Adrenal gland (tissue), 19 donors: ENCODE results near the gene RDX. TPM values are rescaled to one million over a fixed set of nuclear protein-coding genes. Genes with fewer than 3 reads are reported as not detected.
A peak's percentile ranks its signal among the peaks of the same experiment; 100 is the strongest.

Experiments used
- DNase-seq, 7 donors: peaks; one replicate each; pipeline ENCODE4 v3.0.0-alpha.2; 2019 to 2020
- H3K27ac ChIP-seq, 5 donors: fragments of 200-600 bp; sonication (generic) in 4 of 5; 1 replicate in 3 of 5; 2 replicates in 2 of 5; pipeline versions ENCODE4 v1.5.1 to v1.8.0; 2016 to 2020; ENCODE audit warnings: mild to moderate bottlenecking in 1 of 5
- H3K27me3 ChIP-seq: fragments of 200-600 bp; 2 replicates; pipeline ENCODE4 v1.8.0; 2021
- H3K36me3 ChIP-seq, 2 donors: fragments of 200-600 bp; replicated peaks in 1 of 2; 1 replicate in 1 of 2; 2 replicates in 1 of 2; pipeline versions ENCODE4 v1.5.1 to v1.8.0; 2018 to 2022
- H3K4me1 ChIP-seq, 2 donors: fragments of 200-600 bp; replicated peaks in 1 of 2; 1 replicate in 1 of 2; 2 replicates in 1 of 2; pipeline versions ENCODE4 v1.5.1 to v1.8.0; 2018 to 2021
- H3K4me3 ChIP-seq, 4 donors: fragments of 200-600 bp; sonication (generic) in 3 of 4; one replicate each; pipeline ENCODE4 v1.5.1; 2016 to 2018
- H3K9me3 ChIP-seq, 3 donors: fragments of 200-600 bp; sonication (generic) in 1 of 3; replicated peaks in 1 of 3; 1 replicate in 2 of 3; 2 replicates in 1 of 3; pipeline versions ENCODE4 v1.5.1 to v1.8.0; 2016 to 2021
- POLR2A ChIP-seq, 2 donors: fragments of 450-650 bp; IDR thresholded peaks; one replicate each; pipeline ENCODE4 v1.6.1; 2017; ENCODE audit warnings: antibody characterized with exemption in 2 of 2, mild to moderate bottlenecking in 2 of 2, moderate library complexity in 1 of 2
- WGBS, 4 donors: extraction: QIAGEN DNeasy Blood & Tissue Kit in 2 of 4; methylation state at CpG; one replicate each; pipeline versions ENCODE4 v1.1.5 to v1.1.7; 2013 to 2017; 5-methylcytosine and 5-hydroxymethylcytosine counted together
- intact Hi-C, 2 donors: fragments of 100-400 bp; cut with DNase I; formaldehyde crosslinking; loops; one replicate each; pipeline versions ENCODE4 v1.14.1 to v1.15.0; 2022 to 2023
- long read RNA-seq, 10 donors: library from polyadenylated mRNA in 3 of 10; unstranded in 2 of 10; stranded (forward) in 1 of 10; transcript quantifications; one replicate each; pipeline ENCODE4 v2.0.0 and lab custom pipeline, GENCODE V29; 2021 to 2026
- polyA plus RNA-seq, 3 donors: library from polyadenylated mRNA; stranded (reverse); fragments of 200-250 nt in 2 of 3; fragments of 350-450 nt in 1 of 3; fragmentation: Illumina TruSeq in 1 of 3; extraction: RNeasy Lipid Tissue Mini Kit (QIAGEN cat#74804) in 1 of 3; gene quantifications; one replicate each; pipeline ENCODE4 v1.2.3, GENCODE V29; 2013 to 2014
- total RNA-seq, 9 donors: library from RNA; depleted of rRNA in 4 of 9; stranded (reverse); fragments of >200 nt in 4 of 9; fragments of 120-200 nt in 1 of 9; fragmentation: NEBNext Ultra II Directional in 1 of 9; extraction: Animal tissue kit (Norgen Biotek cat#: 25700) in 1 of 9; gene quantifications; one replicate each; pipeline versions ENCODE4 v1.1.0 to v1.2.4, GENCODE V29; 2013 to 2023
- TF ChIP-seq, protein P1 (sequence below), 6 experiments: fragments of 450-650 bp in 4 of 6; fragments of 200-600 bp in 2 of 6; sonication (generic) in 1 of 6; IDR thresholded peaks; 1 replicate in 5 of 6; 2 replicates in 1 of 6; pipeline versions ENCODE4 v1.5.1 to v1.8.0; 2016 to 2021; ENCODE audit warnings: antibody characterized with exemption in 6 of 6, mild to moderate bottlenecking in 2 of 6, moderate library complexity in 1 of 6
- donor health status: healthy with polysubstance abuse.
- donor health status: Bipolar disorder and iron deficiency.
- donor health status: DM: yes; HTN: yes; CAD: no.
- donor health status: DM: no; HTN: no; CAD: no.
- donor health status: DM: no; HTN: no; CAD: no.
- donor health status: DM: yes; HTN: yes; CAD: no.

RDX gene
- total RNA-seq (1,000 to 10,000 TPM in 1 of 9 donors, 100 to 1,000 TPM in 8; 229 to 1,153 (median 667) TPM), polyA plus RNA-seq (100 to 1,000 TPM in 2 of 3 donors, 10 to 100 TPM in 1; 82.4 to 581 (median 196) TPM)
- long read RNA-seq, donor 1, full-length matches to known transcripts = 34 of 227 reads
- long read RNA-seq, donor 1, partial matches to known transcripts = 193 of 227 reads
- long read RNA-seq, donor 1, other reads (novel, unspliced or antisense) = 0 of 227 reads
- long read RNA-seq, donor 2, full-length matches to known transcripts = 40 of 311 reads
- long read RNA-seq, donor 2, partial matches to known transcripts = 271 of 311 reads
- long read RNA-seq, donor 2, other reads (novel, unspliced or antisense) = 0 of 311 reads
- long read RNA-seq, donor 3, full-length matches to known transcripts = 46 of 316 reads
- long read RNA-seq, donor 3, partial matches to known transcripts = 233 of 316 reads
- long read RNA-seq, donor 3, other reads (novel, unspliced or antisense) = 37 of 316 reads
- long read RNA-seq, donor 4, full-length matches to known transcripts = 25 of 610 reads
- long read RNA-seq, donor 4, partial matches to known transcripts = 503 of 610 reads
- long read RNA-seq, donor 4, other reads (novel, unspliced or antisense) = 82 of 610 reads
- long read RNA-seq, donor 5, full-length matches to known transcripts = 525 of 628 reads
- long read RNA-seq, donor 5, partial matches to known transcripts = 59 of 628 reads
- long read RNA-seq, donor 5, other reads (novel, unspliced or antisense) = 44 of 628 reads
- long read RNA-seq, donor 6, full-length matches to known transcripts = 7 of 216 reads
- long read RNA-seq, donor 6, partial matches to known transcripts = 175 of 216 reads
- long read RNA-seq, donor 6, other reads (novel, unspliced or antisense) = 34 of 216 reads
- long read RNA-seq, donor 7, full-length matches to known transcripts = 13 of 4,518 reads
- long read RNA-seq, donor 7, partial matches to known transcripts = 4,369 of 4,518 reads
- long read RNA-seq, donor 7, other reads (novel, unspliced or antisense) = 136 of 4,518 reads
- long read RNA-seq, donor 8, full-length matches to known transcripts = 80 of 545 reads
- long read RNA-seq, donor 8, partial matches to known transcripts = 465 of 545 reads
- long read RNA-seq, donor 8, other reads (novel, unspliced or antisense) = 0 of 545 reads
- long read RNA-seq, donor 9, full-length matches to known transcripts = 28 of 6,425 reads
- long read RNA-seq, donor 9, partial matches to known transcripts = 6,133 of 6,425 reads
- long read RNA-seq, donor 9, other reads (novel, unspliced or antisense) = 264 of 6,425 reads
- long read RNA-seq, donor 10, full-length matches to known transcripts = 22 of 303 reads
- long read RNA-seq, donor 10, partial matches to known transcripts = 276 of 303 reads
- long read RNA-seq, donor 10, other reads (novel, unspliced or antisense) = 5 of 303 reads

GRCh38 chr11:110296226-110297075, at the start of gene RDX:
RDX (minus strand) TSS chr11:110296614; CDS start chr11:110279692, 16,922 bp downstream.
- H3K9me3 ChIP-seq = no peaks in the 10 kb centered on the region
- peak in 1 of 2 donors; percentile 84 for TF ChIP-seq POLR2A (IDR thresholded peaks at IDR 0.05)
- TF ChIP-seq, protein P1, sequence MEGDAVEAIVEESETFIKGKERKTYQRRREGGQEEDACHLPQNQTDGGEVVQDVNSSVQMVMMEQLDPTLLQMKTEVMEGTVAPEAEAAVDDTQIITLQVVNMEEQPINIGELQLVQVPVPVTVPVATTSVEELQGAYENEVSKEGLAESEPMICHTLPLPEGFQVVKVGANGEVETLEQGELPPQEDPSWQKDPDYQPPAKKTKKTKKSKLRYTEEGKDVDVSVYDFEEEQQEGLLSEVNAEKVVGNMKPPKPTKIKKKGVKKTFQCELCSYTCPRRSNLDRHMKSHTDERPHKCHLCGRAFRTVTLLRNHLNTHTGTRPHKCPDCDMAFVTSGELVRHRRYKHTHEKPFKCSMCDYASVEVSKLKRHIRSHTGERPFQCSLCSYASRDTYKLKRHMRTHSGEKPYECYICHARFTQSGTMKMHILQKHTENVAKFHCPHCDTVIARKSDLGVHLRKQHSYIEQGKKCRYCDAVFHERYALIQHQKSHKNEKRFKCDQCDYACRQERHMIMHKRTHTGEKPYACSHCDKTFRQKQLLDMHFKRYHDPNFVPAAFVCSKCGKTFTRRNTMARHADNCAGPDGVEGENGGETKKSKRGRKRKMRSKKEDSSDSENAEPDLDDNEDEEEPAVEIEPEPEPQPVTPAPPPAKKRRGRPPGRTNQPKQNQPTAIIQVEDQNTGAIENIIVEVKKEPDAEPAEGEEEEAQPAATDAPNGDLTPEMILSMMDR (IDR thresholded peaks at IDR 0.05) = peak in 2 of 6 experiments; percentile 8 to 30
- intact Hi-C loops = loop anchor here in 1 of 2 donors (5.0 to 10.0 kb wide), 2 partner anchors 58 to 136 kb away; no protein-coding TSS in a partner anchor
- 0 to 4% (median 1%) methylated on average over 4 to 113 of the region's 113 CpGs for WGBS, 4 donors
- H3K4me1 ChIP-seq = peaks cover 25 to 43% of the 10 kb centered on the region in 2 donors
- H3K27ac ChIP-seq = peak within 1 kb of the TSS; percentile 82 to 98 (median 97)
- no peaks in the 10 kb centered on the region for H3K27me3 ChIP-seq
- peak; percentile 82 to 88 (median 84) for DNase-seq
- H3K36me3 ChIP-seq = no peaks in the 10 kb centered on the region
- peak within 1 kb of the TSS; percentile 52 to 93 (median 82) for H3K4me3 ChIP-seq

GRCh38 chr11:110345743-110346142, 49.3 kb upstream of the RDX start:
- WGBS, 4 donors = 64 to 84% (median 67%) methylated on average over 3 of the region's 3 CpGs
- TF ChIP-seq POLR2A (IDR thresholded peaks at IDR 0.05) = no peak
- TF ChIP-seq, protein P1 (IDR thresholded peaks at IDR 0.05) = no peak

GRCh38 chr11:110340436-110340835, 44.0 kb upstream of the RDX start:
- DNase-seq = no peak
- Histone ChIP-seq H3K4me1 (peaks cover 12 to 17% of the 10 kb centered on the region in 2 donors), H3K36me3 (no peaks in the 10 kb centered on the region), H3K27me3 (no peaks in the 10 kb centered on the region), H3K27ac (peak overlapping the region in 1 of 5 donors; percentile 56), H3K4me3 (no peak overlapping the region), H3K9me3 (no peaks in the 10 kb centered on the region)
- intact Hi-C loops = no loop called here
- TF ChIP-seq, protein P1 (IDR thresholded peaks at IDR 0.05) = no peak
- no peak for TF ChIP-seq POLR2A (IDR thresholded peaks at IDR 0.05)
- 60 to 66% (median 64%) methylated on average over 2 of the region's 2 CpGs for WGBS, 4 donors

More at GRCh38 chr11:110345743-110346142, 49.3 kb upstream of the RDX start:
- Histone ChIP-seq H3K9me3 (no peaks in the 10 kb centered on the region), H3K27ac (no peak overlapping the region), H3K36me3 (no peaks in the 10 kb centered on the region), H3K27me3 (no peaks in the 10 kb centered on the region), H3K4me3 (no peak overlapping the region), H3K4me1 (peaks cover 16 to 19% of the 10 kb centered on the region in 2 donors)
- intact Hi-C loops = no loop called here
- no peak for DNase-seq
